HG03378 (cell line): Measurements from ENCODE around the gene NPIPB2.
"Not testable (repeated sequence)": the region's sequence is repeated elsewhere in the genome, so short reads cannot be mapped to it uniquely, and the experiment has no call there.

Source experiments
- ATAC-seq: cut with Tn5 transposase; IDR thresholded peaks from one replicate; pipeline ENCODE4 v1.9.1; 2021; ENCODE audit warnings: mild to moderate bottlenecking, moderate library complexity; ENCODE audit not compliant: unreplicated experiment

Gene NPIPB2

GRCh38 chr16:11941945-11942344 lies at the start of gene NPIPB2:
Gene NPIPB2, minus strand, starts transcription at chr16:11942045. Its CDS starts 0 bp downstream, at chr16:11942045.
- not testable (repeated sequence) for ATAC-seq

- ATAC-seq, result peak; percentile 46
Observed at GRCh38 chr16:11990702-11991390, 49.0 kb upstream of the NPIPB2 start.

GRCh38 chr16:11988258-11988978 lies 46.6 kb upstream of the NPIPB2 start:
- no peak for ATAC-seq

GRCh38 chr16:11986521-11987057 lies 44.7 kb upstream of the NPIPB2 start:
- no peak for ATAC-seq

GRCh38 chr16:11985250-11985649 lies 43.4 kb upstream of the NPIPB2 start:
- ATAC-seq, result no peak

GRCh38 chr16:11980136-11980844 lies 38.4 kb upstream of the NPIPB2 start:
- peak; percentile 54 for ATAC-seq

GRCh38 chr16:11979013-11979672 lies 37.3 kb upstream of the NPIPB2 start:
- no peak for ATAC-seq

GRCh38 chr16:11978080-11978479 lies 36.2 kb upstream of the NPIPB2 start:
- no peak for ATAC-seq

GRCh38 chr16:11977376-11978041 lies 35.7 kb upstream of the NPIPB2 start:
- no peak for ATAC-seq

GRCh38 chr16:11976850-11977375 lies 35.1 kb upstream of the NPIPB2 start:
- ATAC-seq, result no peak

GRCh38 chr16:11973070-11973469 lies 31.2 kb upstream of the NPIPB2 start:
- ATAC-seq, result no peak

- ATAC-seq, result no peak
Observed at GRCh38 chr16:11972128-11972527, 30.3 kb upstream of the NPIPB2 start.

GRCh38 chr16:11970292-11970691 lies 28.4 kb upstream of the NPIPB2 start:
- ATAC-seq, result not testable (repeated sequence)

- ATAC-seq, result no peak
Observed at GRCh38 chr16:11968577-11968976, 26.7 kb upstream of the NPIPB2 start.

GRCh38 chr16:11967195-11967911 lies 25.5 kb upstream of the NPIPB2 start:
- no peak for ATAC-seq

- ATAC-seq, result peak; percentile 37
Observed at GRCh38 chr16:11966173-11966572, 24.3 kb upstream of the NPIPB2 start.

- peak; percentile 78 for ATAC-seq
Observed at GRCh38 chr16:11964761-11965551, 23.1 kb upstream of the NPIPB2 start, which contains the start of gene TNFRSF17. Gene TNFRSF17, plus strand, starts transcription at chr16:11965210. Its CDS starts 115 bp downstream, at chr16:11965325.

- ATAC-seq, result no peak
Observed at GRCh38 chr16:11963706-11964105, 21.9 kb upstream of the NPIPB2 start.

GRCh38 chr16:11962978-11963377 lies 21.1 kb upstream of the NPIPB2 start:
- not testable (repeated sequence) for ATAC-seq
